NCI-H2227 (cell line): ENCODE results near the gene DTD1.

ENCODE experiments used
- DNase-seq: peaks from one replicate; lab custom pipeline; 2025; ENCODE audit not compliant: unreplicated experiment; lab: John Stamatoyannopoulos, UW

DTD1 gene

DNA sequence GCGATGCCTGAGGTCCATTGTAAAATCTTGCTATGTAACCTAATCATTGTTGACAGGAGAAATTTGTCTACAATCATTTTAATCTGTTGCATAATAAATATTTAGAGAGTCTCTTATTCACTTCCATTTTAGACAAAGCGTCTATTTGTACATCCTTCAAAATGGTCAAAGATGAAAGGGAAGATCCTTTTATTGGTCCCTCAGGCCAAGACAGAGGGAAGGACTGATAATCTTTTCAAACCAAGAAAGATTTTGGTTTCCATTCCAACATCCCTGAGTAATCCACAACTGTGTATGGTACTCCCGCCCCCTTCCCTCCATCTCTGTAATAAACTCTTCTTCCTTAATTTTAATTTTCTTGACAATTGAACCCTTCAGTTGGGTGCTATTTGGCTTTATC, 114.1 kb downstream of the DTD1 start:
- DNase-seq = no peak

DNA sequence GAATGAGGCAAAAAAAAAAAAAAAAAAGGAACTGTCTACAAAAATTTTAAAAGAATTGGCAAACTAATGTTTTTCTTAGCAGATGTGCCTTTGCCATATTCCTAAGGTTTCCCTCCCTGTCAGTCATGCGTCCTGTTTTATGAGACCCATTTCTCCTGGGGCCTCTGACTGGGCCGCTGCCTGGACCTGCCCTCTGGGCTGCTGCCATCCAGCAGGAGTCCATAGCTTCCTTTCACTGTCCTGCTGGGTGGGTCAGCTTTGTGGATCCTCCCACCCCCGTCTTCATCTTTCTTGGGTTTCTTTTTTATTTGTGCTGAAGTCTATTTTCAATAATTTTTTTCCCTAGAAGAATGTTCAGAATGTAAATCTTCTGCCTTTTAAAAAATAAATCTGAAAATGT, 114.9 kb downstream of the DTD1 start:
- DNase-seq = no peak

- no peak for DNase-seq
These were observed 117.6 kb downstream of the DTD1 start for GRCh38 chr20:18705490-18705889.

- DNase-seq = no peak
These were observed 118.1 kb downstream of the DTD1 start for GRCh38 chr20:18705910-18706309.

DNA sequence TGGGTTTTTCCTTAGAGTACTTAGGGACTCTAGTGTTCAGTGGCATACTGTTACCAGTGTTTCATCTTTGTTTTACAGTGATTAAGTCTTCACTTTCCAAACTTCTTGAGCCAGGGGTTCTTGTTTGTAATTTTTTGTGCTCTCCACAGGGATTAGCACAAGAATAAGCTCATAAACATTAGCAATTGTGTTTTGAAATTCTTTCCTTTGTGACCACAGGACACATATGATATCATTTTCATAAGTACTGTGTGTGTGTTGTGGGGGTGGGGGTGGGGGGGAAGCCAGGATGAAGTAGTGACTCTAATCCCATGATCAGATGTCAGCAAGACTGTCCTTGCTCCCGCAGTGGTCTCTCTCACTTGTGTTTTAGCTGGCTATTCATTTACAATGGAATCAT, 124.3 kb downstream of the DTD1 start:
- DNase-seq = no peak

DNA sequence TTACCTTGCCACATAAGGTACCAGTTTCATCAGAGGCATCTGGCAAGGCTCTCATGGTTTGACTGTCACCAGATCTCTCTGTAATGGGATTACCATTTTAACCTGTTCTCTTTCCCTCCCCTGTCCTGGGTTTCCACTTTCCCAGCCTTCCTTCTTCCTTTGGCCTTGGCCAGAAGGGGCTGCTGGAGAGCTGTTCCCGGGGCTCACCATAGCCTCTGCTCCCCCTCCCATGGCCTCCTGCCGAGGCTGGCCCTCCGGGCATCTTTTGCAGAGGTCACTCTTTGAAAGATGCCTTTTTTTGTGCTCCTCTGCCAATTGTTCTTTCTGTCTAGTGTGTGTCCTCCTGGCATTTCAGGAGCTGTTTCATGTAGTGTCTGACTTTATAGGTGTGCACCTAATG, 125.0 kb downstream of the DTD1 start:
- DNase-seq = no peak

DNA sequence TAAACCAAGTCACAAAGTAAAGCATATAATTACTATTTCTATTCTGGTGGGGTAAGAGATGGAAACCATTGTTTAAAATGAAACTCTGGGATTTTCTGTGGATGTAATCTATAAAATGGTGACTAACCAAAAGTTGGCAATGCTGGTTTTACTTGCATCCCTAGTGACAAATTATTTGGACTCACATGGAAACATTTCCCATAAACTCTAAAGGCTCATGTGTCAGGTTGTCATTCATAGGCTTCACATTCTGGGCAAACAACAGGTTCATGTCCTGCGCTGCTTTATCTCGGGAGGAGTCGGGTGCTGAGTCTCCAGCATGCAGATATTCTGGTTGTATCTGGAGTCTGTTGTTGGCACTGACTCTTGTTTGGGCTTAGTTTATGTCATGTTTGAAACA, 127.7 kb downstream of the DTD1 start:
- DNase-seq = no peak

- peak; percentile 19 for DNase-seq
These were observed 129.2 kb downstream of the DTD1 start for GRCh38 chr20:18717062-18717461.

GRCh38 chr20:18718129-18718528, 130.3 kb downstream of the DTD1 start:
- no peak for DNase-seq

DNA sequence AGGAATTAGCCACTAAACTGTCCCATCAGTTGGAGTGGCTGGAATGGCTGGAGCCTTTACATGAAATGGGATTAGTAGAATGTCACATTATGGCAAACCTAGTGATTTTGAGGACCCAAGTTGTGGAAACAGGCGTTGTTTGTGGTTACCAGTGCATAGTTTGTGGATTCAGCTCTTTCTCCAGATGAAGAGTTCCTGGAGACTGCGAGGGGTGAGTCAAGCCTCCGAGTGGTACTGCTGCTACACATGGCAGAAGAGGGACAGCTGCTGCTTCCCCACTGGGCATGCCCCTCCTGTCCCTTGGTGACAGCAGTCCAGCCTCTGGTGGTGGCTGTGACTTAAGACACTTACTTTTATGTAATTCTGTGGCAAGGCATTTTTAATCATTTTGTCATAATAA, 131.6 kb downstream of the DTD1 start:
- no peak for DNase-seq

- DNase-seq = no peak
These were observed 133.8 kb downstream of the DTD1 start for GRCh38 chr20:18721551-18722115.

GRCh38 chr20:18722371-18722770, 134.5 kb downstream of the DTD1 start:
- DNase-seq = no peak

- no peak for DNase-seq
These were observed 136.2 kb downstream of the DTD1 start for GRCh38 chr20:18724077-18724476.

DNA sequence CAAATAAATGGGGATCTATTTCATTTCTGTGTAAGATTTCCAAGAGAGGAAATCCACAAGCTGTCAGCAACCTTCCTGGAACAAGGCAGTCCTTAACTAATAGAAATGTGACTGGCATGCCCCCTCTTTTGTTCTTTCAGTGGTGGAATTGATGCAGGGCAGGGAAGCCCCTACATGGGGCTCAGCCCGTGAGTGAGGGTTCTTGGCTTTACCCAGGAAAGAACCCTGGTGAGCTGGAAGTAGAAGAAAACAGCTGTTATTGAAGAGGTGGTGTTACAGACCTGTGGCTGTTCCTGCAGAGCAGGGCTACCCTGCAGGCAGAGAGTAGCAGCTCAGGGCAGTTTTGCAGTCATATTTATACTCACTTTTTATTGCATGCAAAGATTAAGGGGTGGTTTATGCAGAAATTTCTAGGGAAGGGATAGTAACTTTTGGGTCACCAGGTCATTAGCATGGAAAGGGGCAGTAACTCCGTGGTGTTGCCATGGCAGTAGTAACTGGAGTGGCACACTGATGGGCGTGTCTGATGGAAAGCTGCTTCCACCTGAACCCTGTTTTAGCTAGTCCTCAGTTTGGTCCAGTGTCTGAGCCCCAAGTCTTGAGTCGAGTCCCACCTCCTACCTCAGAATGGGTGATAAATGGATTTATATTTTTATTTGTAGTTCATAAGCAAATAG, 137.1 kb downstream of the DTD1 start:
- no peak for DNase-seq

DNA sequence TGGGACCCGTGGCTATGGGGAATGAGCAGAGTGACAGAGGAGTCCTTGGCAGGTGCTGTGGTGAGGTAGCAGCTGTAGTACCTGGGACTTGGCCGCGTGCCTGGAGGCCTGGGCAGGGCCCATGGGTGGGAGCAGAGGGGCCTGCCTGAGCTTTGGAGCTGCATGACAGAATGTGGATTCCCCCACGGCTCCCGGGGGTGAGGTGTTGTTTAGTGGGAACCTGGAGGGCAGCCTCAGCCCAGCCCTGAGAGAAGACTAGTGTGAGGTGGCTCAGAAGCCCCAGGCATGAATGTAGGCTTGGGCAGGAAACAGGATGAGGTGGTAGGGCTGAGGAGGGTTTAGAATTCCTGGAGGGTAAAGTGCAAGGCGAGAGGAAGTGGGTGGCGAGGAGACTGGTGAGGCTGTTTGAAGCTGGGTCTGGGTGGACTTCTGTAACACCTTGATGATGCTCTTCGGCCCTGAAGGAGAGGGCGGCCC, 139.2 kb downstream of the DTD1 start:
- no peak for DNase-seq

- no peak for DNase-seq
These were observed 140.5 kb downstream of the DTD1 start for GRCh38 chr20:18728165-18728869.

DNA sequence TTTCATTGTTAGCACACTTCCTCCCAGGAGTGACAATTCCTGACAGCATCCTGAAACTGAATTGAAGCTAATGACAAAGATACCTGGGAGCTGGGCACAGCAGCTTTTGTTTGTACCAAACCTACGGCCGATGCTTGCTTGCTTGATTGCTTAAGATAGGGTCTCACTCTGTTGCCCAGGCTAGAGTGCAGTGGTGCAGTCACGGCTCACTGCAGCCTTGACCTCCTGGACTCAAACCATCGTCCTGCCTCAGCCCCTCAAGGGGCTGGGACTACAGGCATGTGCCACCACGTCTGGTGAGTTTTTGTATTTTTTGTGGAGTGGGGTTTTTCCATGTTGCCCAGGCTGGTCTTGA, 141.0 kb downstream of the DTD1 start:
- DNase-seq = no peak

DNA sequence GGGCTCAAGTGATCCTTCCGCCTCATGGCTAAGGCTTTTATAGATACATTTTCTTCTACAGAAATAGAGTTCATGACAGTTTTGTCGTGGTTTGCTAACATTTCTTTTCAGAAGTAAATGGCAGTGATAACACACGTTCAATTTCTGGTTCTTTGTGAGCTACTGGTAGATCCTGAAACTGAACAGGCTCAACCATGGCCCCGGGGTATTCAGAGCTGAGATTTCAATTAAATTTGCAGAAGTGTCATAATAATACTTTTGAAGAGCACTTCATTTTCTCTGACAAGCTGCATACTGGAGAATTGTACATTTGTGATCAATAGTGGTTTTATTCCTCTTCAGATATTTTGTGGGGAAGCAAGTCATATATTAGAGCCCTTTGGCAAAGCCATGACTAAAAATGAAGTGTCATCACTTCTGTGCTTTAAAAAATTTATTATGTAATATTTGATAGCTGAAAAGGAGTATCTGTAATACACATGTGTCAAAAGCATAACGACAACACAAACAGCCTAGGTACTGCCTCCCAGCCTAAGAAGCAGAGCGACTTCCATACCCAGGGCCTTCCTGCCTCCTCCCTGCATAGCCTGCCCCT, 141.5 kb downstream of the DTD1 start:
- no peak for DNase-seq

DNA sequence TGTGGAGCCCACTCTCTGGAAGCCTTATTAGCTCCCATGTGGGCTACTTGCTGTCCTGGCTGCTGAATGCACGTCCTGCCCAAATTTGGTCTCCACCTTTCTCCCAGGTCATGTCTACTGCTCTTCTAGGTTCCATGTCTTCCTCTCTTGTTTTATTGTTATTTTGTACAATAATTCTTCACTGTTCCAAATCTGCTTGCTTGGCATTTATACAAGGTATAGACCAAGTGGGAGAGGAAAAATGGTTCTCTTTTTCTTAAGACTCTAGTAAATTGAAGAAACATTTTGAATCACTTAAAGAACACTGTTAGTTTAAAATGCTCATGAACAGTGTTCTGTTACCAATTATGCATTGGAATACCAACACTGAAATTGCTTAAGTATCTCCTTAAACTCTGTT, 144.1 kb downstream of the DTD1 start:
- DNase-seq = no peak

GRCh38 chr20:18734525-18735189, 146.8 kb downstream of the DTD1 start:
- no peak for DNase-seq

GRCh38 chr20:18737140-18737539, 149.3 kb downstream of the DTD1 start:
- DNase-seq = no peak

- no peak for DNase-seq
These were observed 150.2 kb downstream of the DTD1 start for GRCh38 chr20:18738055-18738454.
